Erythroblast (primary cell): ENCODE results near the gene MDGA2.

Experiments used
- GATA1 ChIP-seq: IDR thresholded peaks from 2 replicates; pipeline ENCODE4 v1.6.1; 2011; ENCODE audit warnings: low read depth, mild to moderate bottlenecking, control low read depth, low read length, moderate library complexity
- POLR2A ChIP-seq: IDR thresholded peaks from 2 replicates; pipeline ENCODE4 v1.6.1; 2011; ENCODE audit warnings: mild to moderate bottlenecking, low read length

- no peak for TF ChIP-seq POLR2A
- no peak for TF ChIP-seq GATA1
Observed at GRCh38 chr14:47365233-47365632, 310.2 kb downstream of the MDGA2 start.
